HG03442 (cell line): ENCODE measurements around the gene LENG8.
"Not testable (repeated sequence)": the region's sequence is repeated elsewhere in the genome, so short reads cannot be mapped to it uniquely, and the experiment has no call there.

Experiments
- ATAC-seq: cut with Tn5 transposase; IDR thresholded peaks from one replicate; pipeline ENCODE4 v1.9.1; 2021; ENCODE audit warnings: mild to moderate bottlenecking, moderate library complexity; ENCODE audit not compliant: unreplicated experiment

Gene LENG8

DNA sequence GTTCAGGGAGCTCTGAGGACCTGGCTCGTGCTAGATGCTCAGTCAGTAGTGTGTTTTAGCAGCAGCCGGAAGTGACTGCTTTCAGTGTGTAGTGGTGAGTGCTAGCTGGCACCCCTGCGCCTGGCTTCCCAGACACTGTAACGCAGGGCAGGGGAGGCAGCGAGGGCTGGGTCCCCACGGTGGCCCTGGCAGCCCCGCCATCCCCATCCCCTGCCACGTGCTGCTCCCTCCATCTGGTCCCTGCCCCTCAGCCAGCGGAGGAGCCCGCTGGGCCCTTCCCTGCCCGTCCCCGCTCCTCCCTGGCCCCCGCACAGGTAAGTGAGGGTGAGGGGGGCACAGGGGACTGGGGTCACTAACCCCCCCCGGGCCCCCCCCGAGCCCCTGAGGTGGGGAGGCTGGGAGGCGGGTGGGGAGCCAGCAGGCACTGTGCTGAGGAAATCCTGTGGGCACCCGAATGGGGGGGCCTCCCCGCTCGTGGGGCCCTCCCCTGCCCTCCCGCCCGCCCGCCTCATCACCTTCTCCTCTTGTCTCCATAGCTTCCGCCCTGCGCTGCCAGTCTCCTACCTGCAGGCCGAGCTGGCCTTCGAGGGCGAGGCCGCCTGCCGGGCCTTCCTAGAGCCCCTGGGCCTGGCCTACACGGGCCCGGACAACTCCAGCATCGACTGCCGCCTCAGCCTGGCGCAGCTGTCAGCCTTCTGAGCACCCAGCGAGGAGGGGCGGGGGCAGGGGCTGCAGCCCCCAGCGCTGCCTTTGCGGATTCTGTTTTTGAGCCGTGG is 11.4 kb downstream of the LENG8 start:
- no peak for ATAC-seq

DNA sequence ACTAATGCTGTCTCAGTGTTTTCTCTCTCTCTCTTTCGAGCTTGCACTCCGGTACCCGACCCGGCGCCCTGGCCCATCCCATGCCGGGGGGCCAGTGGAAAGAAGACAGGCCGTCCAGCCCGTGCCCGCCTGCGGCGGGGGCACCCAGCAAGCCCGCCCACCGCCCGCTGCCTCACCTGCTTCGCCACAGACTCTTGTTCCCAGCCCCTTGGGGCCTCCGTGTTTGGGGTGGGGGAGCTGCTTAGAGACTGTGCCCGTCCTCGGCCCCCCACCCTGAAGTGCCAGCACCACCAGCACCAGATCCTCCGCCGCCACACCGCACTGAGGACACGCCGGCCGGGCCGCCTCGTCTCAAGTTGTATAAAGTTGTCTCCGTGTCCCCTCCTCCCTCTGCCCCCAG is 12.2 kb downstream of the LENG8 start:
- no peak for ATAC-seq

GRCh38 chr19:54461613-54462012 is 12.6 kb downstream of the LENG8 start:
- no peak for ATAC-seq

DNA sequence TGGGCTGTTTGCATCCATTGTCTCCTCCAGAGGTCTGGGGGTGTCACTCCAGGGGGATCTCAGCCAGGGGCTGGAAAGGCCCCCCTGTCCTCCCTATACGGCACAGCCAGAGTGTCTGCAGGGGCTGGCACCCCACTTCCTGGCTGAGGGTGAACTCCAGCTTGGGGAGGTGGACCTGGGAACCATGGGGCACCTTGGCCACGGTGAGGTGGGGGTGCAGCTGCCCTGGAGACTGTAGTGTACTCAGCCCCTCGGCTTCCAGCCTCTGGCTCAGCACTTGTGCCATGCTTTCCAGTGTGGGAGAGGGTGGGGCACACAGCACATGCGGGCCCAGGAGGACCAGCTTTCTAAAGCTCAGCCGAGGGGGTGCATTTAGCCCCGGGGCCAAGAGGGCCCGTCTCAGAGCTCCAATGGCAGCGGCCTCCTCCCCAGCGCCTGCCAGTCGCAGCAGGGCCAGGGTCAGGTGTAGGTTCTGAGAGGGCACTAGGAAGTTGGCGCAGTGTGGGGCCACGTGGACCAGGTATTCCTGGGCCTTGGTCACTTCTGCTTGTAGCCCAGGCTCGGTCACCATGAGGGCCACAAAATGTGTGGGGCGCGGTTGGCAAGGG is 13.2 kb downstream of the LENG8 start:
- ATAC-seq, result no peak

DNA sequence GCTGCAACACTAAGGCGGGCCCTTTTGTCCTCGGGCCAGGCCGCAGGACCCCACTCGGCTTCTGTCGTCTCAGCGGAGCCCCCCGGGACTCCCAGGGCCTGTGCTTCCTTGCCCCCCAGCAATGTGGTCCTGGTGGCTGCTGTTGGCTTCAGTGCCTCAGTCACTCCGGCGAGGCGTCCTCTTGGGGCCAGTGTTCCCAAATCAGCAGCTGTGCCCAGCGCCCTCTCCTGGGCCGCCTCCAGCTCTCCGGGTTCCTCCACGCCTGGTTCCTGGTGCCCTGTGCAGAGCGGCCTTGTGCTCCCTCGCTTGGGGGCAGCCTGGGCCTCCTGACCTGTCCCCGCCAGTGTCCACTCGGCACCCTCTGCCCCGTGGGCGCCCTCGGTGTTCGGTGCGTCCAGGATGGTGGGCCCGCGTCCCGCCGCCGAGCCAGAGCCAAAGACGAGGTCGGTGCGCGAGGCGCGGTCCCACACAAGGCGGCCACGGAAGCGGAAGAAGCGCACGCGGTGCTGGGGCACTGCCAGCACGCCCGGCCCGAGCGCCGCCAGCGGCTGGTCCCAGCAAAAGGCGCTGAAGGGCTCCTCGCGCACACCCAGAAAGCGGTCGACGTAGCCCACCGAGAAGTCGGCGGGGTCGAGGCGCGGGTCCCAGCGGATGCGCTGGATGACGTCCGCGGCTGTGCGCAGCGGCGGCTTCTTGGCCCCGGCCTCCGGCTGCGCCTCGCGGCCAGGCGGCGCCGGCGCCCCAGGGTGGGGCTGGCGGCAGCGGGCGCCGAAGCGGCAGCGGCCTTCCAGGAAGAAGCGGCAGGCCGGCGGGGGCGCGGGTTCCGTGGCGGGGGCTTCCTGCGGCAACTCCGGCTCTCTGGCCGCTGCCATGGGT is 13.9 kb downstream of the LENG8 start:
- peak; percentile 14 for ATAC-seq

- ATAC-seq, result peak; percentile 49
Measured at GRCh38 chr19:54463531-54464043, 14.6 kb downstream of the LENG8 start, which contains the start of gene LENG9. Gene LENG9, minus strand, starts transcription at chr19:54463778. Its CDS starts 252 bp downstream, at chr19:54463526.

GRCh38 chr19:54464044-54464629 is 15.1 kb downstream of the LENG8 start:
- peak; percentile 36 for ATAC-seq

- peak; percentile 40 for ATAC-seq
Measured at GRCh38 chr19:54464630-54465425, 15.8 kb downstream of the LENG8 start.

DNA sequence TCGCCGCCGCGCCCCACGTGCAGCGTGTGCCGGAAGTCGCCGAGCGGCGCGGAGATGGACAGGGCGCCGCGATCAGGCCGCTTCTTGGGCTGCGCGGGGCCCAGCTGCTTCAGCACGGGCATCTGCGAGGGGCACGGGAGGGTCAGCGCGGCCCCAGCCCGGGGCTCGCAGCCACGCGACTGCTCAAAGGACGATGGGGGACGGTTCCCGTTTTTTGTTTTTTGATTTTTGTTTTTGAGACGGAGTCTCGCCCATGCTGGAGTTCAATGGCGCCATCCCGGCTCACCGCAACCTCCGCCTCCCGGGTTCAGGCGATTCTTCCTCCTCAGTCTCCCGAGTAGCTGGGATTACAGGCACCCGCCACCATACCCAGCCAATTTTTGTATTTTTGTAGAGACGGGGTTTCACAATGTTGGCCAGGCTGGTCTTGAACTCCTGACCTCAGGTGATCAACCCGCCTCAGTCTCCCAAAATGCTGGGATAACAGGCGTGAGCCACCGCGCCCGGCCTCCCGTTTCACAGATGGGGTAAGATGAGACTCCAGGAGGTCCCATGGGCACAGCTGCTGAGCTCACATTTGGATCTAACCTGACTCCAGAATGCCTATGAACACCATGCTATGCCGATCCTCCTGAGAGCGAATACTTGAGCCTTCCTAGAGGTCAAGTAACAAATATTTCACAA is 16.6 kb downstream of the LENG8 start:
- no peak for ATAC-seq

DNA sequence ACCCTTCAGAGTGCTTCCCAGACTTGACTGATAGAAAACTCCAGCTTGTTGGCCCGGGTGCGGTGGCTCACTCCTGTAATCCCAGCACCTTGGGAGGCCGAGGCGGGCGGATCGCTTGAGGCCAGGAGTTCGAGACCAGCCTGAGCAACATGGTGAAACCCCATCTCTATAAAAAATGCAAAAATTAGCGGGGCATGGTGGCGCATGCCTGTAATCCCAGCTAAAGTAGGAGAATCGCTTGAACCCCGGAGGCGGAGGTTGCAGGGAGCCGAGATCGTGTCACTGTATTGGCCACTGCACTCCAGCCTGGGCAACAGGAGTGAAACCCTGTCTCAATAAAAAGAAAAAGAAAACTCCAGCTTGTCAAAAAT is 17.1 kb downstream of the LENG8 start:
- ATAC-seq, result not testable (repeated sequence)

GRCh38 chr19:54469496-54469934 is 20.5 kb downstream of the LENG8 start:
- ATAC-seq, result no peak

DNA sequence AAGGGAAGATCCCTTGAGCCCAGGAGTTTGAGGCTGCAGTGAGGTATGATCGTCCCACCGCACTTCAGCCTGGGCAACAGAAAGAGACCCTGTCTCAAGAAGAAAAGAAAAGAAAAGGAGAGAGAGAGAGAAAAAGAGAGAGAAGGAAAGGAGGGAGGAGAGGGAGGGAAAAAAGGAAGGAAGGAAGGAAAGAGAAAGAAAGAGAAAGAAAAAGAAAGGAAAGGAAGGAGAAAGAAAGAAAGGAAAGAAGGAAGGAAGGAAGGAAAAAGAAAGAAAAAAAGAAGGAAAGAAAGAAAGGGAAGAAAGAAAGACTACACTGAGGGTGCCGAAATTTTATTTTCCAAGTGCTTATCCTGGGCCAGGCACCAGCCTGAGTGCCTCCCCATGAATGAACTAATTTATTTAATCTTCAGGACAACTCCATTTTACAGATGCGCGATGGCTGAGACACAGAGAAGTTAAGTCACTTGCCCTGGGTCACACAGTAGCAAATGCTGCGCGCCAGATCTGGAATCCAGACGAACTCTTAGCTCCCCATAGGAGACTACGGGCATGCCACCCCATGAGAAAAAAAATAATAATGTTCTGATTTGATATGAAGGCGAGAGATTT is 21.4 kb downstream of the LENG8 start:
- no peak for ATAC-seq

DNA sequence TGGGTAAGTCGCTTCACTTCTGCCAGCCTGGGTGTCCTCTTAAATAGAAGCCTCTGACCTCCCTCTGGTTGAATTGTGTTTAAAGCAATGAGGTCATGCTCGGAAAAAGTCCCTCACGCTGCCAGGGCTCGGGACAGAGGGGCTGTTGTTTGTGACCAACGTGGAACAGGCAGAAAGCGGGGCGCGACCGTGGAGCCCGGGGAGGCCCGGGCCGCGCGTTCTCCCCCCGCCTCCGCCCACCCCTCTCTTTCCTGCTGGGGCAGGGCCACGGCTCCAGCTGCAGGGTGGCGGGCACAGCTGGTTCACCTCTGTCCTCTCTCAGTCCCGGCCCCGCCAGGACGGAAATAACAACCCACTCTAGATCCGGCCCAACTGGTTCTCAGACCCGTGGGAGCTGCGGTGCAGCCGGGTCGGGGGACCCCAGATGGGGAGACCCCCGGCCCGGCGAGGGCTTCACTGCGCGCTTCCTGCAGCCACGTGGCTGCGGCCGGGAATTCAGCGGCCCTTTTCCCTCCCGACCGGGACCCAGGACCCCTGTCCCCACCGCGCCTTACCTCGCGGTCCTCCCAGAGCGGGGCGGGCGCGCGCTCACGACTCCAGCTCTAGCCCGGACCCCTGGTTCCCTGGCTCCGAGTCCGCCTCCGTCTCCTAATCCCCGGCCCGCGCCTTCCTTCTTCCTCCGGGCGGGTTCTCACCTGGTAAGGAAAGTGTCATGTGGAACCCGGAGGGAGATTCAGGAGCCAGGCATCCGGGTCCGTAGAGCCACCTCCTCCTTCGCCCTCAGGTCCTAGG is 22.2 kb downstream of the LENG8 start:
- ATAC-seq, result no peak

- no peak for ATAC-seq
Measured at GRCh38 chr19:54473071-54473891, 24.3 kb downstream of the LENG8 start, which contains the start of gene CDC42EP5. Gene CDC42EP5, minus strand, starts transcription at chr19:54473296. Its CDS starts 7,749 bp downstream, at chr19:54465547.

GRCh38 chr19:54473892-54474372 is 24.9 kb downstream of the LENG8 start:
- ATAC-seq, result no peak

GRCh38 chr19:54475706-54476105 is 26.7 kb downstream of the LENG8 start:
- no peak for ATAC-seq

DNA sequence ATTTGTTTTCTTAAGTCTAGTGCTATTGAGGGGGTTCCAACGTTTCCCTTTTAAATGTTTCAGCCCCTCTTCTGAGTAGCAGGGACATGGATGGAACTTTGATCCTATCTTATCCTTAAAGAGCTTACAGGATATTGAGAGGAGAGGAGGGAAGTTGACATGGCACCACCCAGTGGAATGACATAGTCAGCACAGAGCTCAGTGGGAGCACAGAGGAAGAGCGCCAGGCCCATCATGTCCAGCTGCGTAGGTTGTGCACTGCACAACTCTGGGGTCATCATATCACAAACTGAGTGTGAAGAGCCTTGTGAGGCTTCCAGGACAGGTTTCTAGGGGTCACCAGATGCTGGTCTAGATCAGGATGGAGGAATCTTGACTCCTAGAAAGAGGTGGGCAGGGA is 28.7 kb downstream of the LENG8 start:
- ATAC-seq, result no peak
